GM19328 (cell line): ENCODE data around the gene PIKFYVE.
"Not testable (repeated sequence)": the region's sequence is repeated elsewhere in the genome, so short reads cannot be mapped to it uniquely, and the experiment has no call there.

Experiments
- ATAC-seq: cut with Tn5 transposase; IDR thresholded peaks from one replicate; pipeline ENCODE4 v1.9.1; 2021; ENCODE audit warnings: mild to moderate bottlenecking, moderate library complexity; ENCODE audit not compliant: unreplicated experiment

Gene PIKFYVE

DNA sequence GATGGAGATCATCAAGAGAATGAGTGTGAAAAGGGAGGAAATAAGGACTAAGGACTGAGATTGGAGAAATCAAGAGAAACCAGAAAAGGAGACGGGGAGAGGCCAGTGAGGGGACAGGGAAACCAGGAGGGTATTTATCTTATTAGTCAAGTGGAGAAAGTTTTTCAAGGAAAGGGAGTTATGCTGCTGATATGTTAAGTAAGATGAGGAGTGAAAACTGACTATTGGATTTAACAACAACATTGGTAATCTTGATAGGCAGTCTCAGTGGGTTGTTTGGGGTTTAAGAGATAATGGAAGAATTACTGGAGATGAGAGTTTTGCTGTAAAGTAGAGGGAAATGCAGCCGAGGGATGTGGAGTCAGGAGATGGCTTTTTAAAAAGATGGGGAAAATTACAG is 30.6 kb downstream of the PIKFYVE start:
- no peak for ATAC-seq

DNA sequence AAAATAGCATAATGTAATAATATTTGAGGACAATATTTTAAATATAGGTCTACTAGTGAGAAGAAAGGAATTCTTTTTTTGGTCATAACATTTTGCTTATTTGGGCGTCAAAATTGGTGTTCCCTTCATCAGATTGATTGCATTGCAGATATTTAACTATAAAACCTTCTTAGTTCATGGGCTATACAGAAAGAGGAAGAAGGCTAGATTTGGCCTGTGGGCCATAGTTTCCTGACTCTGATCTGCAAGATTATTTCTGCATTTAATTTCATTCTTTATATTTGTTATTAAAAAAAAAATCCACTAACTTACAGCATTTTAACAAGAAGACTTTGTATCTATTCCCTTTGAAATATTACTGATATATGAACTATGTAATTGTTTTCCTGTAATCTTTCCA is 31.9 kb downstream of the PIKFYVE start:
- ATAC-seq = no peak

DNA sequence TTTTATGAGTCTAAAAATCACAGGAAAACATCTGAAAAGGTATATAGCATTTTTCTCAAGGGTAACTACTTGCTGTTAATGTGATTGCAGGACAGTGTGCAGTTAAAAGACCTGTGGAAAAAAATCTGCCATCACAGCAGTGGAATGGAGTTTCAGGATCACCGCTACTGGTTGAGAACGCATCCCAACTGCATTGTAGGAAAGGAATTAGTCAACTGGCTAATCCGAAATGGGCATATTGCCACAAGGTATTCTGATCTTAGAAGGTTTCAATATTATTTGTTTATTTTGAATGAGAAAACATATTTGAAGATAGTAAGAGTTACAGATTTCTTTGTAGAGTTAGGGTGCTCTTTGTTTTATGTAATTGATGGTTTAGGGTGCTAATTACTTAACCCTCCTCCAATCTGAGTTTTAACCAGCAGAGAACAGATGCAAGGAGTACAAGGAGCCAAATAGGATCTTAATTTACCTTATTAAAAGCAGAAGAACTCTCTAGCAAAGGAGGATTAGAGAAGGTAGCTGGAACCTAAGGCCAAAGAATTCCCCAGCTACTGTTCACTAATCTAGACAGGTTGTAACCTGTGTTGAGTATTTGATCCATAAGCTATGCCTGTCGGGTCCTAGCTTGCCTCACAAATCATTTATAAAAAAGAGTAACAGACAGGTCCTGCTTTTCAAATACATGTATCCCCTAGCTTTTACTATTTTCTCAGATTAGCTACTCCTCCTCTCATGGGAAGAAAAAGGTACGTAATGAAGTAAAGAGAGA is 35.0 kb downstream of the PIKFYVE start:
- ATAC-seq = no peak

DNA sequence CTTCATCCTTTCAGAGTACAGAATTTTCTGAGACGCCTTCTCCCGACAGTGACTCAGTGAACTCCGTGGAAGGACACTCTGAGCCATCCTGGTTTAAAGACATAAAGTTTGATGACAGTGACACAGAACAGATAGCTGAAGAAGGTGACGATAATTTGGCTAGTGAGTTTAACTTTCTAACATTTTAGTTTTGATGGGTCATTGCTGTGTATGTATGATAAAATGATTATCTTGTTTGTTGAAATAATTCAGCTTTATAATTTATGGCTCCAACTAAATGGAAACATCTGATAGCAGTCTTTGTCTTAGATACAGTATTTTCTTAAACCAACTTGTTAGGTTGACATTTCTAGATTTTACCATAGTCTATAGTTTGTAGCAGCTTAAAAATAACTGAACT is 38.1 kb downstream of the PIKFYVE start:
- ATAC-seq = no peak

DNA sequence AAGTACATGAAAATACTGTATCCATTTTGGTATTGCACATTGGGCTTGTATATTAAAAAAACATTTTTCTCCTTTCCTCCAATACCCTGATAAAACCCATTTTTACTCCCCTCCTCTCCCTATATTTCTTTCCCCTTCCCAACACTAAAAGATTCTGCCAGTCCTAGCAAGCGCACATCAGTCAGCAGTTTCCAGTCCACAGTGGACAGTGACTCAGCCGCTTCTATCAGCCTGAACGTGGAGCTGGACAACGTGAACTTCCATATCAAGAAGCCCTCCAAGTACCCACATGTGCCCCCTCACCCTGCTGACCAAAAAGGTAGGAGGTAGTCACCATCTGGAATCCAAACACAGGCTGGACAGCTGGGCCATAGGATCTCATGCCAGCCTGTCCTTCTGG is 38.6 kb downstream of the PIKFYVE start:
- no peak for ATAC-seq

DNA sequence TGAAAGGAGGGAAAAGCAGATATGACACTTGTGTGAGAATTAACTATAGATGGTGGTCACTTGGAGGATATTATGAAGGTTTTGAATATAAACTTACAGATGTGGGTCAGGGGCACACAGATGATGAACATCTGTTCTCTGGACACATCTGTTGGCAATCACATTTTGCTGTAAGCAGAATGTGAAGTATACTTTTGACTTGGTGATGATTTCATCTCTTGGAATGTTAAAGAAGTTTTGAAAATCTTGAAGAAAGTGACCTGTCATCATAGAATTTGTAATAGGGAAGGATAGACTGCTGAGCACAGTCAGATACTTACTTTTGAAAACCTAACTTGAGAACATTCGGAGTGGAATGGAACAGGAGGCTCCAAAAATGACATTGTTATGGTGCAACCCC is 40.2 kb downstream of the PIKFYVE start:
- no peak for ATAC-seq

DNA sequence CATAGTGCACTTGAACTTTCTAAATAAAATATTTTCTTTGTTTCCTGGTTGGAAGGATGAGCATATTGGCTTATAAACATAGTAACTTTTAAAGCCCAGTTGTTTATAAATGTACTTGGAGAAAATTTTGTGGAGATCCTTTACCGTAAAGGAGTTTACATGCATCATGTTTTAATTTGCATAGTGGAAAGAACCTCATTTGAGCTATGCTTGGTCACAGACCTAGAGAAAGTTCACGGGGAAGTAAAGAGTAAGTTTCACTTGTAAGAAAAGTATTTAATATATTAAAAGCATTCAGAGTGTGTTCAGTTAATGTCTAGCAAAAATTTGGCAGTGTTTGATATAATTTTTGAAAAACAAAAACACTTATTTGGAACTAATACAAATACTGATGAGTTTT is 45.3 kb downstream of the PIKFYVE start:
- ATAC-seq = peak; percentile 55

DNA sequence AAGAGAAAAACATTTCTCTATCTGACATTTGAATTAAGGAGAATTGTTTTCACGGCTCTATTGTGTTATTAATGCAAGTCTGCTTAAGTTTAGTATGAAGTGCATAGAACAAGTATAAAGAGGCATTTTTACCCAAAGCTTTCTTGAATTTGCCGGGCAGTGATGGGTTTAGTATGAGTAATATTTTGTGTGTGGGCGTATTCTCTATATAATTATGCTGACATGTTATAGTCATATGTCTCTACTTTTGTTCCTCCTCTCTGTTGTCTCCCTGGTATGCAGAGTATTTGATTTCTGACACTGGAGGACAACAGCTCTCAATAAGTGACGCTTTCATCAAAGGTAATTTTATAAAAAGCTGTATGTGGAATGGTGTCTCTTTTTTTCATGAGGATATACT is 45.9 kb downstream of the PIKFYVE start:
- ATAC-seq = peak; percentile 46

DNA sequence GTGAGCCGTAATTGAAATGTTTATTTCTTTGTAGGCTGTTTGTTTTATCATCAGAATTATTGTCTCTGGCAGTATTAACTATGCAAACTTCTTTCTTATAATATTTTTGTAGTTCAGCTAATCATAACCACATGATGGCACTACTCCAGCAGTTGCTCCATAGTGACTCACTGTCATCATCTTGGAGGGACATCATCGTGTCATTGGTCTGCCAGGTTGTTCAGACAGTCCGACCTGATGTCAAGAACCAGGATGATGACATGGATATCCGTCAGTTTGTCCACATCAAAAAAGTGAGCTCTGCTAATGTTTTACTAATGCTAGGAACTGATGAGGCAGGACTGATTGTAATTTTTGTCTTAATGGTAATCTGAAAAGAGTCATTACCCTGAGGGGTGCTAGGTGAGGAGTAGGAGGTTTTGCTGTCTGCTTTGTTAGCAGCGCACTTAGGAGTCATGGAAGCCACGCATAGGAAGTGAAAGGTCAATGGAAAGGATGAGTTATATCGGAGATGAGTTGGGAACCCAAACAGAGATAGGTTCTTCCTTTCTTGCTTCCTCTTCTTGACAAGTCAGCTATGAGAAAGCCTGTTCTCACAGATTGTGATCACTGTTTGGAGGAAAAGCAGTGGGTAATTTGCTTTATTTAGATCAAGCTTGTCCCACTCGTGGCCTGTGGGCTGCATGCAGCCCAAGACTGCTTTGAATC is 49.2 kb downstream of the PIKFYVE start:
- peak; percentile 52 for ATAC-seq

DNA sequence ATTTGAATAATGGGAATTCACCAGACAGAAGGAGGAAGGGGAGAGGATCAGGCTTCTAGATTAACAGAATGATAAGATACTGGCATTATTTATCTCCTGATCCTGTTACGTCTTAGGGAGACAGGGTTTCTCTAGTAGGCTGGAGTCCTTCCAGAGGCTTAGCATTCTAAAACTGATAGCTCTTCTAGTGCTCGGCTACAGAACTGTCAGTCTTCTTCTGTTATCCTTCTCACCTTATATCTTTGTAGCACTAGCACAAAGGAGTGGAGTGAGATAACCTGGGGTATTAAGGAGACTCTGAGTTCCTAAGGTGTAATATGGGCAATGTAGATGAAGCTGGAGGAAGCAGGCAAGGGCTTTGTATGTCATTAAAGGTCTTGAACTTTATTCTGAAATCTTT is 52.1 kb downstream of the PIKFYVE start:
- no peak for ATAC-seq

DNA sequence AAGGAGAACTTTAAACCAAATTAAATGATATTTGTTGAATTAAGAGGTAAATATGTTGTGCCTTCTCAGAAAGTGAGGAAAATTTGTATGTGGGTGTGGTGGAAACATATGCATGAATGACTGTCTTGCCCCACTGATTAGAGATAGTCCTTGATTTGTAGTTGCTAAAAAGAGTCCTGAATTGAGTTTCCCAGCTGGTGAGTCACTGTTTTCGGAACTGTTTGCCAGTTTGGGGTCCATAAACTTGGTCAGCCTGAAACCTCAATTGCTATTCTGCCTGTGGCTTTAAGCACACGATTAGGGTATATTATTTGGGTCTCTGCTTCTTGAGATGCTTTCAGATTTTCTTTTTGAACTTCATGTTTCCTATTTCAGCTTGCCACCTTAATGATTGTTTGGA is 53.3 kb downstream of the PIKFYVE start:
- no peak for ATAC-seq

DNA sequence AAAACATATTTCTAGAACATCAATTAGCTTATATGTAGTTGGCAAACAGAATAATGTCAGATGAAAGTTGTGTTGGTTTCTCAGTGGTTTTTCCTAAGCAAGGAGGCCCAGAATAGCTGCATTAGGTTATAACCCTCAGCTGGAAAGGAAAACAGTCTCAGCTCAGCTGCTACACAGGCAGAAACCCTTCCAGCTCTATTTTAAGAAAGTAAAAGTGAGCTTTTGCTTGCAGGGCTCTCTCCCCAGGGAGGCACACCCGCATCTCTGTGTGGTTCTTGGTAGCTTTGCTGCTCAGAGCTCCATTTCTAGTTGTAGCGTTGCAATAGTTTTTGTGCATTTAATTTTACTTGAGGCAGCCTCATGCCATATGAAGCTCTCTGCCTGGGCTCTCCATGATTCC is 54.6 kb downstream of the PIKFYVE start:
- ATAC-seq = peak; percentile 76

DNA sequence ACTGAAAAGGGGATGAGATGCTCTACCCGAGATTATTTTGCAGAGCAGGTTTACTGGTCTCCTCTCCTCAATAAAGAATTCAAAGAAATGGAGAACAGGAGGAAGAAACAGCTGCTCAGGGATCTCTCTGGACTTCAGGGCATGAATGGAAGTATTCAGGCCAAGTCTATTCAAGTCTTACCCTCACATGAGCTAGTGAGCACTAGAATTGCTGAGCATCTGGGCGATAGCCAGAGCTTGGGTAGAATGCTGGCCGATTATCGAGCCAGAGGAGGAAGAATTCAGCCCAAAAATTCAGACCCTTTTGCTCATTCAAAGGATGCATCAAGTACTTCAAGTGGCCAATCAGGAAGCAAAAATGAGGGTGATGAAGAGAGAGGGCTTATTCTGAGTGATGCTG is 60.0 kb downstream of the PIKFYVE start:
- no peak for ATAC-seq

DNA sequence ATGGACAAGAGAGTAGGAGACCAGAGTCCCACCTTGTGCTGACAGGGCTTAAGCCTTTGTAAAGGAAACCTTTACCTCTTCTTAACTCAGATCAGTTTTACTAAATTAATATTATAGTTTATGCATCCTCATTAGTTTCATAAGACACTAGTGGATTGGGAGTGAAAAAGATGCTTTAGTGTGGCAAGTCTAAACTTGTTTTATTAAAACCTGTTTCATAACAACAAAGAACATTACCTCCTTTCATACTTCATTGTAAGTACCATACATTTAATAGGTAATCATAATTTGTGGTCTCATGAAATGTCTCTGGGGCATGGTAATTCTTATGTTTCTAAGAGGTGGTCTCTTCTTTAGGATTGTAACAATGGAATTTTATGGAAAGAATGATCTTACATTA is 63.4 kb downstream of the PIKFYVE start:
- ATAC-seq = no peak

DNA sequence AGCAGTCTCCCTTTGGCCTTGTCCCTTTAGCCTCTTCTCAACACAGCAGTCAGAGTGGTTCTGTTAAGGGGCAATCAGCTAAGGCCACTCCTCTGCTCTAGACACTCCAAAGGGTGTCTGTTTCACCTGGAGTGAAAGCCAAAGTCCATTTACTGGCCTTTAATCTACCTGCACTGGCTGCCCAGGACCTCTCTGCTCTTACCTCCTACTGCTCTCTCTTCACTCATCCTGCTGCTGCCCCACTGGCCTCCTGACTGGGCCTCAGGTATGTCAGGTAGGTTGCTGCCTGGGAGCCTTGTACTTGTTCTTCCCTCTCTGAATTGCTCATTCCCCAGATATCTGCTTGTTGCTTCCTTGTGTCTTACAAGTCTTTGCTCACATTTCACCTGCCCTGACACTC is 68.2 kb downstream of the PIKFYVE start:
- ATAC-seq = no peak

DNA sequence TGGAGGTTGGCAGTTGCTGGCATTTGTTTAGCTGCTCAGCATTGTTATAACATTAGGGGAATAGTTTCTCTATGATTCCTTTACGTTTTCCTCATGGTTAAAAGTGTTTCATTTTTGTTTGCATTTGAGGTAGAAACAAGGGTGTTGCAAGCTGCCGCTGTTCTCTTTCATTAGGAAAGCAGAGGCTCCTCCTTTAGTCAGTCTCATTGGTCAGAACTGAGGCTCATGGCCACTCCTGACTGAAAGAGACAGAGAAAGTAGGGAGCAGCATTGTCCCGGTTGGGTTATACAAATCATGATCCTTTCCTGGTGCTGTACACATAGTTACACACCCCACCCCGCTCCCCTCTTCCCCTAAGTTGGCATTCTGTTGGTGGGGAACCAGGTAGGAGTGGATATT is 80.7 kb downstream of the PIKFYVE start:
- no peak for ATAC-seq

DNA sequence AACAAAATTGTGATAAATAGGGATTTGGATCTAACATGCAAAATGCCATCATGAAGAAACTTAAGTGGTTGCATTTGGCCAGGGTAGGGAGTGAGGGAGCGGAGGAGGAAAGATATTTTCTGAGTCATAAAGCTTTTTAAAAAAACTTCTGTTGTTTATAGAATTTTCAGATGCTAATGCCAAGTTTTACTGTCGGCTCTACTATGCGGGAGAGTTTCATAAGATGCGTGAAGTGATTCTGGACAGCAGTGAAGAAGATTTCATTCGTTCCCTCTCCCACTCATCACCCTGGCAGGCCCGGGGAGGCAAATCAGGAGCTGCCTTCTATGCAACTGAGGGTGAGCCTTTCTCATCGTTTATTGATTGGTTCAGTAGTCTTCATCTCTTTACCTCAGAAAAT is 84.6 kb downstream of the PIKFYVE start:
- ATAC-seq = no peak

DNA sequence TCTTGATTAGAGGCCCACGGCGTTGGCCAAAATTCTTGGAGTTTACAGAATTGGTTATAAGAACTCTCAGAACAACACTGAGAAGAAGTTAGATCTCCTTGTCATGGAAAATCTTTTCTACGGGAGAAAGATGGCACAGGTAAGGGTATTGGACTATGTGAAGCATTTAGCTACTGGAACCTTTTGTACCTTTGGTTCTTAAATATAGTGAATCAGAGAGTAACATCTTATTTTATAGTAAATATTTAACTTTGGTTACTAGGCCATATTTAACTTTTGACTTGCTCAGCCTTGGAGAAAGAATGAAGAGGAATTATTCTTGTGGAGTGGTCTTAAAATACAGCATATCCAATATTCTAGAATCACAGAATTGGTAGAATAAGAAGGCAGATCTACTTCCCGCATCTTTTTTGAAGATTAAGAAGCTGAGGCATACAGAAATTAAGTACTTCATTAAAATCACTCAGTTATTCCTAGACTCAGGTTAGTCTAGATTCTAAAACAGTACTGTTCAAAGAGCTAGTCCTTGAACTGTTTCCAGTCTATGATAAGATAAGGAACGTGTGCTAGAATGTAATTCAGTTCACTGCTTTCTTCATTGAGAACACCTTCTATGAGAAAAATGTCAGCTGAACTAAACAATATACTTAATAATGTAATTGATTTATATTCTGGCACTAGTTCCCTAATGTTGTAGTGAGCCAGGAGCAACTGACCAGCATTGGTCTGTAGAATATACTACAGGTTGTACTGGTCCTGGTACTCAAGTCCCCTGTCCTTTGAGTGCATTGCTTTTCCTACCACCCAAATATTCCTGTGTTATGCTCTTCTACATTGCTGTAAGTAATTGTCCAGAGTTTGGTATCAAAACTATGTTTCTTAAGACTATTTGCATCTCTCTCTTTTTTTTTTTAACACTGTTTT is 86.9 kb downstream of the PIKFYVE start:
- ATAC-seq = no peak

DNA sequence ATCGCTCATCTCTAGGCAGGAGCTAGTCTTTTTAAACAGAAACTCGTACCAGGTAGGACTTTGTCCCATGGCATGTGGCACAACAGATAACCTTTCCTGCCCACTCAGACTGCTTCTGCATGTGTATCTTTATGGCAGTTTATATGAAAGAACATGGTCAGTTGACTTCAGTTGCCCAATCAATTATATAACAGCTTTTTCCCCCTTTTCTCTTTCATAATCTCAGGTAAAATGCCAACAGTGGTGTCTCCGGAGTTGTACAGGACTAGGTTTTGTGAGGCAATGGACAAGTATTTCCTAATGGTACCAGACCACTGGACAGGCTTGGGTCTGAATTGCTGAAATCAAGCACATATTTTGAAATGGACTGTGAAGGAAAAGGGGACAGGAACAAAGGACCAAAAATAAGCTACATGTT is 88.9 kb downstream of the PIKFYVE start:
- ATAC-seq = no peak

DNA sequence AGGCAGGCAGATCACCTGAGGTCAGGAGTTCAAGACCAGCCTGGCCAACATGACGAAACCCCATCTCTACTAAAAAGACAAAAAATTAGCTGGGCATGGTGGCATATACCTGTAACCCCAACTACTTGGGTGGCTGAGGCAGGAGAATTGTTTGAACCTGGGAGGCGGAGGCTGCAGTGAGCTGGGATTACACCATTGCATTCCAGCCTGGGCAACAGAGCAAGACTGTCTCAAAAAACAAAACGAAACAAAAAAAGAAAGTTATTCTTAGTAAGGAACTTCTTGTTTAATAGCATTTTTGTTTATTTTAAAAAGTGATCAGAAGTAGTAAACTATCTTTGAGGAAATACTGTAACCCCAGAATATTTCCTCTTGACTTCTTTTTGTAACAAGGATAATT is 90.4 kb downstream of the PIKFYVE start:
- ATAC-seq = not testable (repeated sequence)

DNA sequence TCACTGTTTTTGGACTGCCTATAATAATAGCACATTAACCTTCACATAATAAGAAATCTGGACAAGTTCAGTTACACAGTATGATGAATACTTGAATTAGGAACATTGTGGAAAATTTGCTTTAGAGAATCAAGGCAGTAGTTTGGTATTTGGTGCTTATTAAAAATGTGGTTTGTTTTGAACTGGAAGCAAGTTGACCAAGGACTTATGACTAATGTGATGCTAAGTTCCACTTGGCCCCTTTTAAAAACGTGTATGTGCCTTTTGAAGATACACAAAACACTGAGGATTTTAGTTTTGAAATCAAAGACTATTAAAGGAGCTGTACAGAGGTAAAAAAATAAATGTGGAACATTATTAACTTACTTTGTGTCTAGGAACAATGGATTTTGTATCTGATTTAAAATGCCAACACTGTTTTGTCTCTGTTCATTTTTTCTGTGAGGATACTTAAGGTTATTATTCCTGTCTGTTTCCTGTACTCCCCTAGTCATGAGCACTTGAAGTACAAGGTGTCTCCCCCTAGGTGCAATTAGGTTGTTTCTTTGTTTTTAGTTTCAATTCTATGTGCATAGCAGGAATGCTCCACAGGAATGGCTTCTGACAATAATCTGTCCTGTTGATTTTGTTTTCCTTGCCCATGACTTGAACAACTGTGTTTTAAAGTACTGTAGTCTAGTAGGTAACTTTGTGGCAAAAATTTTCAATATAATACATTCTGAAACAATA is 91.0 kb downstream of the PIKFYVE start:
- no peak for ATAC-seq
